ENCODE data around the gene NFATC4.
"Not testable (repeated sequence)": the region's sequence is repeated elsewhere in the genome, so short reads cannot be mapped to it uniquely, and the experiment has no call there.

NFATC4 gene

GRCh38 chr14:24325963-24326362 lies 42.0 kb upstream of the NFATC4 start:
- H3K4me3 ChIP-seq (replicated peaks; ENCODE audit: low read depth, low read length): no peak overlapping the region
- no peak for DNase-seq (ENCODE audit: low read depth)
- no peak for TF ChIP-seq CTCF (IDR thresholded peaks at IDR 0.05; ENCODE audit: low read length, missing control alignments)

DNA sequence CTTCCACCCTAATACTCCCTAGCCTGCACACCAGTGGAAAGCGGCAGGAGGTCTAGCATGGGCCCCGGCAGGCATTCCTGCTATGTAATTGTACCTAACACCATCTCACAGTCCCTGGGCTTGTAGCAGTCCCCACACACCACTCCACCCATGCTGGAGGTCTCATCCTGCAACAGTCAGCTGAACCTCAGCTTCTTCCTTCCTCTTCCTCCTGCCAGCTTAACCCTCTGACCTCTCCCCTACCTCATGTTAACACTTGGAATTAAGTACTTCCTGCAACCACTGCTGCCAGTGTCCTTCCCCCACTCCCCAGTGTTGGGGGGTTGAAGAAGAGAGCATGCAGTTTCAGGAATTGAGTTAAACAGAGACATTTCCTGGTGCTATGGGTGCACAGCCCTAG lies 40.7 kb upstream of the NFATC4 start:
- no peak for TF ChIP-seq CTCF (IDR thresholded peaks at IDR 0.05; ENCODE audit: low read length, missing control alignments)
- no peak overlapping the region for H3K4me3 ChIP-seq (replicated peaks; ENCODE audit: low read depth, low read length)
- DNase-seq (ENCODE audit: low read depth): no peak

GRCh38 chr14:24327914-24328313 lies 40.1 kb upstream of the NFATC4 start:
- TF ChIP-seq CTCF (IDR thresholded peaks at IDR 0.05; ENCODE audit: low read length, missing control alignments): peak; percentile 32
- peak; percentile 33 for DNase-seq (ENCODE audit: low read depth)

DNA sequence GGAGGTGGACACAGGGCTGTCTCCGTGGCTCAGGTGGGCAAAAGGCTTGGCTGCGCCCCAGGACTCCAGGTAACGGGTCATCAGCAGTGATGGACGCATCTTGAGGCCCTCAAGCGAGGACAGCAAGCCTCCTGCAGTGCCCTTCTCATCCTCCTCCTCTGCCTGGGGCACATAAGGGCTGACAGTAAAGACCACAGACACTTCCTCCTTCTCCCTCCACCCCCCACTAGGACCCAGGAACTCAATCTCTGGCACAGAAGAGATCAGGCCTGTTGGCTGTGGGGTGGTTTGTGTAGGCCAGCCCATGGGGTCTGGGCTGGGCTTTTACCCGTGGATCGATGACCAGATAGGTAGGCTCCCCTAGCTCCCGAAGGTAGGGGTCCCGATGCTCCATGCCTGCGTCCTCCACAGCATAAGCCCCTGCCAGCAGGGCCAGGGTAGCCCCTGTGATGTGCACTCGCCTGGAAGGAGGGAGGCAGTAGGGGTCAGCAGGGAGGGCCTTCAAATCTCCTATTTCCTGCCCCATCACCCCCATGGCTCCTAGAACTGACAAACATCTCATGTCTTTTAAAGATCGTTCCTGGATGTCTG lies 38.8 kb upstream of the NFATC4 start:
- no peak for TF ChIP-seq CTCF (IDR thresholded peaks at IDR 0.05; ENCODE audit: low read length, missing control alignments)
- no peak overlapping the region for H3K4me3 ChIP-seq (replicated peaks; ENCODE audit: low read depth, low read length)
- no peak for DNase-seq (ENCODE audit: low read depth)

More at GRCh38 chr14:24327914-24328313, 40.1 kb upstream of the NFATC4 start:
- H3K4me3 ChIP-seq (replicated peaks; ENCODE audit: low read depth, low read length): not testable (repeated sequence)

DNA sequence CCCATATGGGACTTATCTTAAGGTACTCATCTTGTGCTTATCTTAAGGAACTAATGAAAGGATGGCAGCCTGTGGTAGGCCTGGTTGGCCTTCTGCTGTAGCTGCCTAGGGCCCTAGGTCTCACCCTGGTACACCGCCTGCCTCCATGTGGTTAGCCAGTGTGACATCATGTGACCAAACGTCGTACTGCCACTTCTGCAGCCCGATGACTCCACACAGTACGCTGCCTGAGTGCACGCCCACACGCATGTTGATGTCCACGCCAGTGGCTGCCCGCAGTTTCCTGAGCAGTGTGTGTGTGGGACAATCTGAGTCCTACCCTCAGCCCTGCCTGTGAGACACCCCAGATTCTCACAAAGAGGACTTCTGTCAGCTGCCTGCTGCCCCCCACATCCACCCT lies 38.2 kb upstream of the NFATC4 start:
- DNase-seq (ENCODE audit: low read depth): no peak
- H3K4me3 ChIP-seq (replicated peaks; ENCODE audit: low read depth, low read length): no peak overlapping the region
- no peak for TF ChIP-seq CTCF (IDR thresholded peaks at IDR 0.05; ENCODE audit: low read length, missing control alignments)

- no peak for DNase-seq (ENCODE audit: low read depth)
- TF ChIP-seq CTCF (IDR thresholded peaks at IDR 0.05; ENCODE audit: low read length, missing control alignments): no peak
- no peak overlapping the region for H3K4me3 ChIP-seq (replicated peaks; ENCODE audit: low read depth, low read length)
Observed at GRCh38 chr14:24330973-24331674, 36.9 kb upstream of the NFATC4 start.
